ENCODE measurements around the gene SLC8A2. TPM values are rescaled to one million over a fixed set of nuclear protein-coding genes. Genes with fewer than 3 reads are reported as not detected.

Gene SLC8A2
- total RNA-seq, 4 donors from 2014 or later = not detected

DNA sequence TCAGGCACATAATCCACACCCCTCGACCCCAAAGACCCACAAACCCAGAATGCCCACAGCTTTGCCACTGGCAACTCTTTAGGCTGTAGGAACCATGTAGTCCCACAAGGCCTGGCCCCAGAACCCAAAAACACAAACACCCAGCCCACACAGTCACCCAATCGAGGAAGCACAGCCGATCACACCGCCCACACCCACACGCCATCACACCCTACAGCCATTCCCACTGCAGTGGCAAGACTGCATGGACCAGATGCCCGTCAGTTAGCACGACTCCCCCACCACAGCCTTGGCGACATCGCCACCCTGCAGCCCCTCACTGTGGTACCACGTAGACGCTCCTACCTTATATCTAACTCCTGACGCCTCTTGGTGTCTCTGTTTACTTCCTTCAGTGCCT lies 28.4 kb downstream of the SLC8A2 start:
- intact Hi-C loops (cut with DNase I; ENCODE audit: low total_unique reads) = no loop called here
- peaks cover 60 to 65% (median 63%) of the 10 kb centered on the region in 3 donors for H3K27me3 ChIP-seq
- in situ Hi-C loops (cut with MboI; ENCODE audit: low sequenced_read_pairs in 4 of 4) = loop anchor here in 1 of 4 donors (5.0 kb wide), 1 partner anchor 264 kb away; no protein-coding TSS in a partner anchor

DNA sequence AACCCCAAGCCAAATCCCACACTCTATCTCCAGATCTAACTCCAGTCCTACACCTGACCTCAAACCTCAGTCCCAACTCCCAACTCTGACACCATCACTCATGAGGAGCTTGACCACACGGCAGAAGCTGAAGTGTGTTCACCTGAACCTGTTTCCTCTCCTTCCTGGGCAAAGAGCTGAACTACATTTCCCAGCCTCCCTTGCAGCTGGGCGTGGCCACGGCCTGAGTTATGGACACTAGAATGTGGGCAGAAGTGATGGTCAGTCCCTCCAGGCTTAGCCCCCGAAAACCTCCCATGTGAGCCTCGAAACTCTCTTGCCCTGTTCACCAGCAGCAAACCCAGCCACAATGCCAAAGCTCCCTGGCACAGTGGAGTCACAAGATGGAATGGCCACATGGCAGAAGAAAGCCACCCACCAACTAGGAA lies 32.9 kb downstream of the SLC8A2 start:
- no peaks in the 10 kb centered on the region for H3K4me1 ChIP-seq
- ATAC-seq = no peak
- H3K27ac ChIP-seq = no peak overlapping the region
- in situ Hi-C loops (cut with MboI; ENCODE audit: low sequenced_read_pairs in 4 of 4) = loop anchor here in 3 of 4 donors (5.0 kb wide), 3 partner anchors 78 to 268 kb away; partner anchors contain the start of gene NAPA (in 2 of the 3)
- H3K4me3 ChIP-seq = no peak overlapping the region
- peaks cover 24 to 34% (median 25%) of the 10 kb centered on the region in 3 donors for H3K27me3 ChIP-seq
- no peaks in the 10 kb centered on the region for H3K36me3 ChIP-seq
- no peaks in the 10 kb centered on the region for H3K9me3 ChIP-seq
- DNase-seq = no peak
- intact Hi-C loops (cut with DNase I; ENCODE audit: low total_unique reads) = no loop called here
- no peak for TF ChIP-seq POLR2A (IDR thresholded peaks at IDR 0.05)
- TF ChIP-seq, protein P1, sequence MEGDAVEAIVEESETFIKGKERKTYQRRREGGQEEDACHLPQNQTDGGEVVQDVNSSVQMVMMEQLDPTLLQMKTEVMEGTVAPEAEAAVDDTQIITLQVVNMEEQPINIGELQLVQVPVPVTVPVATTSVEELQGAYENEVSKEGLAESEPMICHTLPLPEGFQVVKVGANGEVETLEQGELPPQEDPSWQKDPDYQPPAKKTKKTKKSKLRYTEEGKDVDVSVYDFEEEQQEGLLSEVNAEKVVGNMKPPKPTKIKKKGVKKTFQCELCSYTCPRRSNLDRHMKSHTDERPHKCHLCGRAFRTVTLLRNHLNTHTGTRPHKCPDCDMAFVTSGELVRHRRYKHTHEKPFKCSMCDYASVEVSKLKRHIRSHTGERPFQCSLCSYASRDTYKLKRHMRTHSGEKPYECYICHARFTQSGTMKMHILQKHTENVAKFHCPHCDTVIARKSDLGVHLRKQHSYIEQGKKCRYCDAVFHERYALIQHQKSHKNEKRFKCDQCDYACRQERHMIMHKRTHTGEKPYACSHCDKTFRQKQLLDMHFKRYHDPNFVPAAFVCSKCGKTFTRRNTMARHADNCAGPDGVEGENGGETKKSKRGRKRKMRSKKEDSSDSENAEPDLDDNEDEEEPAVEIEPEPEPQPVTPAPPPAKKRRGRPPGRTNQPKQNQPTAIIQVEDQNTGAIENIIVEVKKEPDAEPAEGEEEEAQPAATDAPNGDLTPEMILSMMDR (IDR thresholded peaks at IDR 0.05 in 4 of 5, conservative IDR thresholded peaks at IDR 0.05 in 1 of 5) = no peak

More for the DNA sequence above, 28.4 kb downstream of the SLC8A2 start:
- no peak for TF ChIP-seq POLR2A (IDR thresholded peaks at IDR 0.05)
- TF ChIP-seq, protein P1 (IDR thresholded peaks at IDR 0.05 in 4 of 5, conservative IDR thresholded peaks at IDR 0.05 in 1 of 5) = no peak
- Histone ChIP-seq H3K27ac (no peak overlapping the region), H3K4me1 (no peaks in the 10 kb centered on the region), H3K9me3 (no peaks in the 10 kb centered on the region), H3K4me3 (no peak overlapping the region), H3K36me3 (no peaks in the 10 kb centered on the region)
- DNase-seq (no peak), ATAC-seq (no peak)

DNA sequence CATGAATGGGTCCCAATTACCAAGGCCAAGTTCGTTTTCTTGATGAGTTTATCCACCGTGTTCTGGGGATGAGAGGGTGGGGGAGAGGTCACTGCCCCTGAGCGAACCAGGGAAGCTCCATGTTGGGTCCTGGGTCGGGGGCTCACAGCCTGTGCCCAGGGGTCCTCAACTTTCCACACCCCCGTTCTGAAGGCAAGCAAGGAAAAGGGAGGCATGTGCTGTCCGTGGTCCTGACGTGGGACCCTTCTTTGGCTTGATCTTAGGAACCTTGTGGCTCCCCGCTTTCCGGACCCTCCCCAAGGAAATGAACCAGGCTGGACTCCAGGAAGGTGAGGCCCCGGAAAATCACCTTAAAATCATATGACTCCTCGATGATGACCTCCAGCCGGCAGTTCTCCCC lies 34.2 kb downstream of the SLC8A2 start:
- DNase-seq = no peak
- in situ Hi-C loops (cut with MboI; ENCODE audit: low sequenced_read_pairs in 4 of 4) (loop anchor here in 3 of 4 donors (5.0 kb wide), 3 partner anchors 80 to 270 kb away; partner anchors contain the start of gene NAPA (in 2 of the 3)), intact Hi-C loops (cut with DNase I; ENCODE audit: low total_unique reads) (loop anchor here (2.0 kb wide), 2 partner anchors 45 to 161 kb away; no protein-coding TSS in a partner anchor)
- no peaks in the 10 kb centered on the region for H3K9me3 ChIP-seq
- H3K27me3 ChIP-seq = peaks cover 15 to 32% (median 21%) of the 10 kb centered on the region in 3 donors
- H3K36me3 ChIP-seq = no peaks in the 10 kb centered on the region
- ATAC-seq = no peak
- H3K4me3 ChIP-seq = no peak overlapping the region
- TF ChIP-seq, protein P1 (IDR thresholded peaks at IDR 0.05 in 4 of 5, conservative IDR thresholded peaks at IDR 0.05 in 1 of 5) = no peak
- TF ChIP-seq POLR2A (IDR thresholded peaks at IDR 0.05) = no peak
- no peaks in the 10 kb centered on the region for H3K4me1 ChIP-seq
- H3K27ac ChIP-seq = no peak overlapping the region

DNA sequence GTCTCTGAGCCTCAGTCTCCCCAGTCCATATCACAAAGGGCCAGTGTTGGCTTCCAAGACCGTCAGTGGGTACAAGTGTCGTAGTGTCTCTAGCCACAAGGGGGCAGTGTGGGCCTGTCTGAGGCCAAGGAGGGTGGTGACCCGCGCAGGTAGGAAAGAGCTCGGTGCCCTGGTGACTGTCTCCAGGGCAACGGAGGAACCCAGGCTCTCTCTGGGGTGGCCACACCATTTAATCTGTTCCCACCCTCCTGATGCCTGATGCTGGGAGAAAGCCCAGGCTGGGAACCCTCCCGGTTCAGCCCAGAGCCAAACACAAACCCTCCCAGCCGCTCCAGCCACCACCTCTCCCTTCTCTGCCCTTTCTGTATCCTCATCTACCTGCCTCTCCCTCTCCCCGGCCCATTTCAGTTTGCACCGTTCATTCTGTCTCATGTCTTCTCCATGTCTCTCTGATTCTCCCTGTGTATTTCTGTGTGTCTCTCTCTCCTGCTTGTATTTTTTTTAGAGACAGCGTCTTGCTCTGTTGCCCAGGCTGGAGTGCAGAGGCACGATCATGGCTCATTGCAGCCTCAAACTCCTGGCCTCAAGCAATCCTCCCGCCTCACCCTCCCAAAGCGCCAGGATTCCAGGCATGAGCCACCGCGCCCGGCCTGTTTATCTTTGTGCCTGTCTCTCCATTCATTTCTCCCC lies 34.8 kb downstream of the SLC8A2 start:
- Histone ChIP-seq H3K36me3 (no peaks in the 10 kb centered on the region), H3K4me3 (no peak overlapping the region), H3K27ac (no peak overlapping the region), H3K4me1 (no peaks in the 10 kb centered on the region), H3K27me3 (peaks cover 15 to 34% (median 26%) of the 10 kb centered on the region in 3 donors), H3K9me3 (no peaks in the 10 kb centered on the region)
- intact Hi-C loops (cut with DNase I; ENCODE audit: low total_unique reads) (loop anchor here (1.0 to 2.0 kb wide), 5 partner anchors 46 to 270 kb away; partner anchors contain the start of gene NAPA), in situ Hi-C loops (cut with MboI; ENCODE audit: low sequenced_read_pairs in 4 of 4) (loop anchor here in 3 of 4 donors (5.0 kb wide), 3 partner anchors 80 to 270 kb away; partner anchors contain the start of gene NAPA (in 2 of the 3))
- DNase-seq (peak; percentile 51 to 74), ATAC-seq (peak; percentile 92 to 96)
- TF ChIP-seq, protein P1 (IDR thresholded peaks at IDR 0.05 in 4 of 5, conservative IDR thresholded peaks at IDR 0.05 in 1 of 5) = peak; percentile 85 to 96 (median 93)
- TF ChIP-seq POLR2A (IDR thresholded peaks at IDR 0.05) = no peak

Measured in gastrocnemius medialis (tissue), 4 donors.